Choroid plexus epithelial cell (primary cell): Measurements from ENCODE around the gene CFAP74.
A peak's percentile ranks its signal among the peaks of the same experiment; 100 is the strongest.

Experiments used
- DNase-seq: peaks from one replicate; pipeline ENCODE4 v3.0.0-alpha.2; 2010; ENCODE audit warnings: low read depth
- H3K4me3 ChIP-seq: 2 replicates; pipeline ENCODE4 v1.5.1; 2011; ENCODE audit warnings: low read depth, mild to moderate bottlenecking, control low read depth, low read length, moderate library complexity
- CTCF ChIP-seq: conservative IDR thresholded peaks from 2 replicates; pipeline ENCODE4 v1.5.1; 2011; ENCODE audit warnings: low read depth, mild to moderate bottlenecking, control low read depth, inconsistent platforms, low read length, moderate library complexity

CFAP74 gene

GRCh38 chr1:1911350-1912041 lies 92.1 kb downstream of the CFAP74 start:
- no peak for DNase-seq
- H3K4me3 ChIP-seq, result no peak overlapping the region
- TF ChIP-seq CTCF, result no peak

GRCh38 chr1:1910651-1911331 lies 92.8 kb downstream of the CFAP74 start:
- no peak overlapping the region for H3K4me3 ChIP-seq
- no peak for DNase-seq
- TF ChIP-seq CTCF, result no peak

- TF ChIP-seq CTCF, result no peak
- no peak for DNase-seq
- H3K4me3 ChIP-seq, result no peak overlapping the region
Observed at GRCh38 chr1:1910033-1910465, 93.5 kb downstream of the CFAP74 start.

GRCh38 chr1:1908506-1908791 lies 95.1 kb downstream of the CFAP74 start:
- peak overlapping the region; percentile 70 for H3K4me3 ChIP-seq
- TF ChIP-seq CTCF, result no peak
- no peak for DNase-seq

- no peak for TF ChIP-seq CTCF
- no peak overlapping the region for H3K4me3 ChIP-seq
- DNase-seq, result no peak
Observed at GRCh38 chr1:1907098-1907736, 96.4 kb downstream of the CFAP74 start.

- DNase-seq, result peak; percentile 83
- TF ChIP-seq CTCF, result peak; percentile 98
Observed at GRCh38 chr1:1906185-1907097, 97.1 kb downstream of the CFAP74 start.

More at GRCh38 chr1:1906185-1907097, 97.1 kb downstream of the CFAP74 start:
- H3K4me3 ChIP-seq, result no peak overlapping the region
